Transverse colon (tissue), 4 donors: ENCODE results near the gene ANKRD44. TPM values are rescaled to one million over a fixed set of nuclear protein-coding genes. Genes with fewer than 3 reads are reported as not detected.

Experiments used
- DNase-seq: peaks from one replicate; pipeline ENCODE4 v3.0.0-alpha.2; 2019
- H3K27ac ChIP-seq, 4 donors: fragments of 200-600 bp; sonication (generic); 2 replicates each; pipeline ENCODE4 v1.5.1; 2016 to 2018; ENCODE audit warnings: inconsistent platforms in 4 of 4
- H3K27me3 ChIP-seq: fragments of 200-600 bp; sonication (generic); 2 replicates; pipeline ENCODE4 v1.5.1; 2017; ENCODE audit warnings: inconsistent platforms
- H3K36me3 ChIP-seq, 4 donors: fragments of 200-600 bp; sonication (generic); 2 replicates each; pipeline ENCODE4 v1.5.1; 2017 to 2019; ENCODE audit warnings: inconsistent platforms in 4 of 4
- H3K4me1 ChIP-seq, 4 donors: fragments of 200-600 bp; sonication (generic); 2 replicates each; pipeline ENCODE4 v1.5.1; 2017 to 2020; ENCODE audit warnings: inconsistent platforms in 4 of 4
- H3K4me3 ChIP-seq, 4 donors: fragments of 200-600 bp; sonication (generic); 1 replicate in 1 of 4; 2 replicates in 3 of 4; pipeline versions ENCODE4 v1.5.1 to v1.6.1; 2017 to 2019; ENCODE audit warnings: inconsistent platforms in 4 of 4
- H3K9me3 ChIP-seq, 2 donors: fragments of 200-600 bp; sonication (generic); 2 replicates each; pipeline ENCODE4 v1.5.1; 2017 to 2019; ENCODE audit warnings: inconsistent platforms in 2 of 2
- EP300 ChIP-seq: sonication (generic); formaldehyde crosslinking; IDR thresholded peaks from one replicate; pipeline ENCODE4 v1.6.1; 2017; ENCODE audit warnings: antibody characterized with exemption, low read depth
- POLR2A ChIP-seq: fragments of 450-650 bp; IDR thresholded peaks from one replicate; pipeline ENCODE4 v1.6.1; 2016; ENCODE audit warnings: antibody characterized with exemption, mild to moderate bottlenecking, moderate library complexity
- POLR2AphosphoS5 ChIP-seq, 3 donors: sonication (generic); formaldehyde crosslinking; IDR thresholded peaks; one replicate each; pipeline ENCODE4 v1.6.1; 2016; ENCODE audit warnings: antibody characterized with exemption in 3 of 3
- WGBS, 2 donors: methylation state at CpG; one replicate each; pipeline ENCODE4 v1.1.5; 2018; ENCODE audit warnings: low coverage in 1 of 2; 5-methylcytosine and 5-hydroxymethylcytosine counted together
- in situ Hi-C, 4 donors: fragments of 200-750 bp; cut with MboI; loops; one replicate each; pipeline versions ENCODE4 v1.15.0 to v1.15.1; 2017; ENCODE audit warnings: low sequenced_read_pairs in 3 of 4, low pct_ligation_motif_present in 1 of 4, low pct_unique_long_range_greater_than_20kb in 1 of 4
- intact Hi-C: fragments of 100-400 bp; cut with DNase I; formaldehyde crosslinking; loops from one replicate; pipeline ENCODE4 v1.15.1; 2023; ENCODE audit warnings: low total_unique reads
- total RNA-seq, 4 donors: library from RNA; depleted of rRNA; stranded (reverse); fragments of >200 nt; gene quantifications; one replicate each; pipeline ENCODE4 v1.1.0, GENCODE V29; 2016
- TF ChIP-seq, protein P1 (sequence below), 5 experiments: fragments of 200-600 bp in 3 of 5; fragments of 450-650 bp in 2 of 5; sonication (generic) in 3 of 5; IDR thresholded peaks; 1 replicate in 2 of 5; 2 replicates in 3 of 5; pipeline ENCODE4 v1.5.1; 2016 to 2017; ENCODE audit warnings: antibody characterized with exemption in 5 of 5, inconsistent platforms in 3 of 5, mild to moderate bottlenecking in 2 of 5, moderate library complexity in 1 of 5

ANKRD44 gene
- total RNA-seq, 4 donors from 2014 or later: 13.9 to 46.8 (median 27.5) TPM

DNA sequence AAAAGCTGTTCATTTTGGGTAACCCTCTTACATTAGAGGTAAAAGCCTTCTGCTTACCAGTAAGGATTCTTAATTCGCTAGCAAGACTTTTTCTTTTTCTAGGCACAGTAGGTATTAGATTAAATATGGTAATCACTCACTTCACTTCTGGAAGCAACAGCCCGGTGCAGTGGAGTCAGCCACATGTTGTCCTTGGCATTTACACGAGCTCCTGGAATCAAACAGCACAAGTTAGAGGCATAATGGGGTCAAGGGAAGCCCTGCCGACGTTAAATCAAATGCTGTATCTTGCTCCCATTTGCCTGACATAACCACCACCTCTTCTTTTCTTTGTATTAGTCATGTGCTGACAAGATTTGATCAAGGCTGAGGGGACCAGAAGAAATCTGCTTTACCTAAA, 174.1 kb downstream of the ANKRD44 start:
- intact Hi-C loops: no loop called here
- Histone ChIP-seq H3K4me3 (no peak overlapping the region), H3K4me1 (peaks cover 0 to 16% (median 9%) of the 10 kb centered on the region in 4 donors), H3K9me3 (no peaks in the 10 kb centered on the region), H3K36me3 (no peaks in the 10 kb centered on the region), H3K27me3 (no peaks in the 10 kb centered on the region), H3K27ac (no peak overlapping the region)
- no peak for DNase-seq
- 72% methylated on average over 5 of the region's 5 CpGs; no CpG with 5 or more reads in 1 of the 2 donors for WGBS, 2 donors
- in situ Hi-C loops: no loop called here
- TF ChIP-seq, protein P1, sequence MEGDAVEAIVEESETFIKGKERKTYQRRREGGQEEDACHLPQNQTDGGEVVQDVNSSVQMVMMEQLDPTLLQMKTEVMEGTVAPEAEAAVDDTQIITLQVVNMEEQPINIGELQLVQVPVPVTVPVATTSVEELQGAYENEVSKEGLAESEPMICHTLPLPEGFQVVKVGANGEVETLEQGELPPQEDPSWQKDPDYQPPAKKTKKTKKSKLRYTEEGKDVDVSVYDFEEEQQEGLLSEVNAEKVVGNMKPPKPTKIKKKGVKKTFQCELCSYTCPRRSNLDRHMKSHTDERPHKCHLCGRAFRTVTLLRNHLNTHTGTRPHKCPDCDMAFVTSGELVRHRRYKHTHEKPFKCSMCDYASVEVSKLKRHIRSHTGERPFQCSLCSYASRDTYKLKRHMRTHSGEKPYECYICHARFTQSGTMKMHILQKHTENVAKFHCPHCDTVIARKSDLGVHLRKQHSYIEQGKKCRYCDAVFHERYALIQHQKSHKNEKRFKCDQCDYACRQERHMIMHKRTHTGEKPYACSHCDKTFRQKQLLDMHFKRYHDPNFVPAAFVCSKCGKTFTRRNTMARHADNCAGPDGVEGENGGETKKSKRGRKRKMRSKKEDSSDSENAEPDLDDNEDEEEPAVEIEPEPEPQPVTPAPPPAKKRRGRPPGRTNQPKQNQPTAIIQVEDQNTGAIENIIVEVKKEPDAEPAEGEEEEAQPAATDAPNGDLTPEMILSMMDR (IDR thresholded peaks at IDR 0.05): no peak
- no peak for TF ChIP-seq POLR2AphosphoS5 (IDR thresholded peaks at IDR 0.05)
- no peak for TF ChIP-seq EP300
- TF ChIP-seq POLR2A: no peak

DNA sequence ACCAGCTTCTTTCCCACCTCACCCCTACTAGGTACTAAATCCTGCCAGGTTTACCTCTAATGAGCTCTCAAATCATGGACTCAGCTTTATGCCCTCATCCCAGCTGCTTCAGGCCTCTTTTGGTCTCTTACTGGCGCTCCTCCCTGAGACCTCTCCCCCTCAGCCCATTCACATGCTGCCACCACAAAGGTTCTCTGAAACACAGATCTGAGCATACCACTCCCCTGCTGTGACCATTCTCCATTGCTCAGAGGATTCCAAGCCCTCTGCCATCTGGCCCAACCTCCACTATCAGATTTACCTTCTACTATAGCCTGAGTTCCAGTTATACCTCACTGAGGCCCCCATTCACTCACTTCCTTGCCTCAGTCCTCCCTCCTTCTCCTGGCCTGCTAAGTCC, 174.8 kb downstream of the ANKRD44 start:
- in situ Hi-C loops: no loop called here
- H3K4me1 ChIP-seq: peaks cover 0 to 17% (median 9%) of the 10 kb centered on the region in 4 donors

DNA sequence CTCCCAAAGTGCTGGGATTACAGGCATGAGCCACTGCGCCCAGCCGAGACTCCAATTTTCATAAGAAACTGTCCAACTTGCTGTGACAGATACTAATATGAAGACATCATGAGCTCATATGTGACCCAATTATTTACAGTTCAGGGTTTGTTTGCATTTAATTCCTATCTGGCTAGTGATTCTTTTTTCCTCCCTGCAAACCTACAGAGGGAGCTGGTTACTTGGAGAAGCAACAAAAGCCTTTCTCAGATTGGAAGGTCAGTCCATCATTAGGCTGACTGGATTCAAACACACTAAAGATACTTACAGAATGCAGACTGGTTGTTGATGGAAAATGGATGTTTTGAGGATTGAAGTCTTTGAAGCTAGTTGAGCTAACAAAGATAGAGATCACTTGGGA, 176.4 kb downstream of the ANKRD44 start:
- 80 to 100% methylated on average over 1 to 2 of the region's 2 CpGs for WGBS, 2 donors
- in situ Hi-C loops: no loop called here

More for the DNA sequence above, 174.8 kb downstream of the ANKRD44 start:
- 100% methylated on average over 1 of the region's 1 CpG for WGBS, 2 donors
- no peak for DNase-seq
- Histone ChIP-seq H3K4me3 (no peak overlapping the region), H3K27me3 (no peaks in the 10 kb centered on the region), H3K27ac (no peak overlapping the region), H3K9me3 (no peaks in the 10 kb centered on the region), H3K36me3 (no peaks in the 10 kb centered on the region)
- intact Hi-C loops: no loop called here
- TF ChIP-seq, protein P1 (IDR thresholded peaks at IDR 0.05): no peak
- TF ChIP-seq POLR2AphosphoS5 (IDR thresholded peaks at IDR 0.05) (no peak), POLR2A (no peak), EP300 (no peak)

GRCh38 chr2:197131558-197131855, 179.1 kb downstream of the ANKRD44 start:
- Histone ChIP-seq H3K27ac (peak overlapping the region in 1 of 4 donors; percentile 30), H3K27me3 (no peaks in the 10 kb centered on the region), H3K36me3 (no peaks in the 10 kb centered on the region), H3K9me3 (no peaks in the 10 kb centered on the region), H3K4me3 (no peak overlapping the region), H3K4me1 (peaks cover 0 to 5% (median 0%) of the 10 kb centered on the region in 4 donors)
- intact Hi-C loops: no loop called here
- in situ Hi-C loops: no loop called here
- peak; percentile 25 for DNase-seq
- WGBS, 2 donors: 81 to 95% methylated on average over 2 to 4 of the region's 4 CpGs
- TF ChIP-seq, protein P1 (IDR thresholded peaks at IDR 0.05): no peak
- TF ChIP-seq POLR2A: no peak
- no peak for TF ChIP-seq EP300
- no peak for TF ChIP-seq POLR2AphosphoS5 (IDR thresholded peaks at IDR 0.05)

More for the DNA sequence above, 176.4 kb downstream of the ANKRD44 start:
- no peak for DNase-seq
- no peak overlapping the region for H3K4me3 ChIP-seq
- peaks cover 0 to 21% (median 9%) of the 10 kb centered on the region in 4 donors for H3K4me1 ChIP-seq
- no peaks in the 10 kb centered on the region for H3K27me3 ChIP-seq
- no peaks in the 10 kb centered on the region for H3K9me3 ChIP-seq
- no peaks in the 10 kb centered on the region for H3K36me3 ChIP-seq
- no peak overlapping the region for H3K27ac ChIP-seq
- TF ChIP-seq POLR2AphosphoS5 (IDR thresholded peaks at IDR 0.05) (no peak), EP300 (no peak), POLR2A (no peak)
- TF ChIP-seq, protein P1 (IDR thresholded peaks at IDR 0.05): no peak
- intact Hi-C loops: no loop called here
